ENCODE measurements around the gene TMEM233.

- TF ChIP-seq POLR2AphosphoS5 (IDR thresholded peaks at IDR 0.05; ENCODE audit: borderline replicate concordance, low read depth, low read length) (no peak), FOXP2 (optimal IDR thresholded peaks at IDR 0.05; ENCODE audit: control extremely low read depth, extremely low read length, insufficient read depth) (no peak)
These were observed 19.3 kb upstream of the TMEM233 start for GRCh38 chr12:119574255-119574654.

Data from SK-N-MC (cell line).